ENCODE results near the gene CMTM6.

The CMTM6 gene

GRCh38 chr3:32508711-32509110 lies 6.1 kb upstream of the CMTM6 start:
- no peak for TF ChIP-seq GATA3 (IDR thresholded peaks at IDR 0.05; ENCODE audit: low read depth, low read length)
- TF ChIP-seq GATA2 (IDR thresholded peaks at IDR 0.05; ENCODE audit: low read depth, low read length) = no peak

- no peak for TF ChIP-seq GATA3 (IDR thresholded peaks at IDR 0.05; ENCODE audit: low read depth, low read length)
- no peak for TF ChIP-seq GATA2 (IDR thresholded peaks at IDR 0.05; ENCODE audit: low read depth, low read length)
These were observed 3.8 kb upstream of the CMTM6 start for GRCh38 chr3:32506466-32506865.

- TF ChIP-seq GATA2 (IDR thresholded peaks at IDR 0.05; ENCODE audit: low read depth, low read length) (no peak), GATA3 (IDR thresholded peaks at IDR 0.05; ENCODE audit: low read depth, low read length) (no peak)
These were observed 264 bp upstream of the CMTM6 start for GRCh38 chr3:32502946-32503286.

GRCh38 chr3:32501783-32502117 lies 902 bp downstream of the CMTM6 start:
- TF ChIP-seq GATA3 (IDR thresholded peaks at IDR 0.05; ENCODE audit: low read depth, low read length) (no peak), GATA2 (IDR thresholded peaks at IDR 0.05; ENCODE audit: low read depth, low read length) (no peak)

GRCh38 chr3:32500880-32501782 lies 1.5 kb downstream of the CMTM6 start:
- TF ChIP-seq GATA2 (IDR thresholded peaks at IDR 0.05; ENCODE audit: low read depth, low read length) = no peak
- TF ChIP-seq GATA3 (IDR thresholded peaks at IDR 0.05; ENCODE audit: low read depth, low read length) = no peak

- TF ChIP-seq GATA2 (IDR thresholded peaks at IDR 0.05; ENCODE audit: low read depth, low read length) (no peak), GATA3 (IDR thresholded peaks at IDR 0.05; ENCODE audit: low read depth, low read length) (no peak)
These were observed 2.4 kb downstream of the CMTM6 start for GRCh38 chr3:32500231-32500630.

GRCh38 chr3:32499585-32499984 lies 3.1 kb downstream of the CMTM6 start:
- TF ChIP-seq GATA2 (IDR thresholded peaks at IDR 0.05; ENCODE audit: low read depth, low read length) = no peak
- TF ChIP-seq GATA3 (IDR thresholded peaks at IDR 0.05; ENCODE audit: low read depth, low read length) = no peak

- no peak for TF ChIP-seq GATA3 (IDR thresholded peaks at IDR 0.05; ENCODE audit: low read depth, low read length)
- TF ChIP-seq GATA2 (IDR thresholded peaks at IDR 0.05; ENCODE audit: low read depth, low read length) = no peak
These were observed 3.7 kb downstream of the CMTM6 start for GRCh38 chr3:32498992-32499391.

GRCh38 chr3:32498252-32498651 lies 4.4 kb downstream of the CMTM6 start:
- no peak for TF ChIP-seq GATA2 (IDR thresholded peaks at IDR 0.05; ENCODE audit: low read depth, low read length)
- TF ChIP-seq GATA3 (IDR thresholded peaks at IDR 0.05; ENCODE audit: low read depth, low read length) = no peak

- TF ChIP-seq GATA3 (IDR thresholded peaks at IDR 0.05; ENCODE audit: low read depth, low read length) = no peak
- TF ChIP-seq GATA2 (IDR thresholded peaks at IDR 0.05; ENCODE audit: low read depth, low read length) = no peak
These were observed 7.0 kb downstream of the CMTM6 start for GRCh38 chr3:32495609-32496008.

GRCh38 chr3:32495085-32495484 lies 7.6 kb downstream of the CMTM6 start:
- TF ChIP-seq GATA3 (IDR thresholded peaks at IDR 0.05; ENCODE audit: low read depth, low read length) (no peak), GATA2 (IDR thresholded peaks at IDR 0.05; ENCODE audit: low read depth, low read length) (no peak)

- TF ChIP-seq GATA3 (IDR thresholded peaks at IDR 0.05; ENCODE audit: low read depth, low read length) = no peak
- TF ChIP-seq GATA2 (IDR thresholded peaks at IDR 0.05; ENCODE audit: low read depth, low read length) = no peak
These were observed 8.9 kb downstream of the CMTM6 start for GRCh38 chr3:32493437-32494414.

GRCh38 chr3:32492684-32493436 lies 9.8 kb downstream of the CMTM6 start:
- TF ChIP-seq GATA2 (IDR thresholded peaks at IDR 0.05; ENCODE audit: low read depth, low read length) (no peak), GATA3 (IDR thresholded peaks at IDR 0.05; ENCODE audit: low read depth, low read length) (no peak)

- TF ChIP-seq GATA3 (IDR thresholded peaks at IDR 0.05; ENCODE audit: low read depth, low read length) (no peak), GATA2 (IDR thresholded peaks at IDR 0.05; ENCODE audit: low read depth, low read length) (no peak)
These were observed 14.1 kb downstream of the CMTM6 start for GRCh38 chr3:32488474-32489008.

All from SH-SY5Y (cell line).